HG03135 (cell line): ENCODE results near the gene PARP8.

Experiments used
- ATAC-seq: cut with Tn5 transposase; IDR thresholded peaks from one replicate; pipeline ENCODE4 v1.9.1; 2021; ENCODE audit warnings: mild to moderate bottlenecking, moderate library complexity; ENCODE audit not compliant: unreplicated experiment

Gene PARP8

DNA sequence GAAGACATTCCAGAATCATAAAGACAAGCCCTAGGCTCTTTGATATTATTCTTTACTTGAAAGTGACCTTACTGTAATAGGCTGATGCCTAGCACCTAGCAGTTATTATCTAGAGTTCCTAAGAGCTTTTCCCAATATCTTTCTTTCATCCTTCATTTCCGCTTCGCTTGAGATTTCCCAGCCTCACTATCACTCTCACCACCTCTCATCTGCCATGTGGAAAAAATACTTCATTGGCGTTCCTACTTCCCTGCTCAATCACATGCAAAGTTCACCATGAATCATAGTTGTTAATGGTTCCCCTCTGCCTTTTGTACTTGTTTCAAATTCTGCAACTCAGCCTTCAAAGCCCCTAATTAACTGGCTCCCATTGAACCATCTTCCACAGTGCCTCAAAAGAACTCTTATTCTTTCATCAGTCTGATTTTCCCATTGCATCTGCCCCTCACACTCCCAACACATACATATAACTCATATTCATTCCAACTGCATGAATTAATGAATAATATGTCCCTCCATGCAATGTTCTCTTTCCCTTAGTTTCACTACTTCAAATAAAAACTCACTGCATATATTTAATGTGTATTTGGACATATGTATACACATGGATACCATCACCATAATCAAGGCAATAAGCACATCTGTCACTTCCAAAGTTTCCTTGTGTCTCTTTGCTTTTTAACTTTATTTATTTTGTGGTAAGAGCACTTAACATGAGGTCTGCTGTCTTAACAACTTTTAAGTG, 221.6 kb downstream of the PARP8 start:
- no peak for ATAC-seq

DNA sequence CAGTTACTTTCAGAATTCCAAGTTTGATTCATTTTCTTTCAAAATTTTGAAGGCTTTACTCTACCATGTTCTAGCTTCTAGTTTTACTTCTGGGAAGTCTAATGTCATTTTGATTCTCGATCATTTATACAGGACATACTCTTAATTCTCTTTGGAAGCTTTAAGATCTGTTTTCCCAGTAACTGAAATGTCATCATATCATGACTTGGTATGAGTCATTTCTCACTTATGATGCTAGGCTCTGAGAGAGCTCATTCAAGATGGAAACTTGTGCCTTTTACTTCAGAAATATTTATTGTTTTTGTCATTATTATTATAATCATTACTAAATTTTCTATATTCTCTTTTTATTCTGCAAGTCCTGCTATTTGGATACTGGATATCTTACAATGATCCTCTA, 222.3 kb downstream of the PARP8 start:
- ATAC-seq: no peak

- no peak for ATAC-seq
Measured at GRCh38 chr5:50889790-50890189, 223.4 kb downstream of the PARP8 start.
